GM21367 (cell line): Measurements from ENCODE around the gene RXRA.

ENCODE experiments used
- ATAC-seq: cut with Tn5 transposase; IDR thresholded peaks from one replicate; pipeline ENCODE4 v1.9.1; 2021; ENCODE audit not compliant: unreplicated experiment

RXRA gene

DNA sequence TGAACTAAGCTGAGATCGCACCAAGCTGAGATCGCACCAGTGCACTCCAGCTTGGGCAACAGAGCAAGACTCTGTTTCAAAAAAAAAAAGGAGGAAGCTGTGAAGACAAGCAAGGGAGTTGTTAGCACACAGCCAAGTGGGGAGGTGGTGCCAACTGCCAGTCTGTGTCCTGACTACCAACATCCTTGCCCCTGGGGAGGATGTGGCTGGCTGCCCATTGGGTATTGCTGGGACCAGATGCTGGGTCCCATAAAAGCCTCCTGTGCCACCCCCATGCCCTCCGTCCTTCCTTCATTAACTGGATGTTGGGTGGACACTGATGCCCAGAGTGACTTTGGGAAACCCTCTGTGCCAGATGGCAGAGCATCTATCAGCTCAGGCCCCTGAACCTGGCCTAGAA is 158.2 kb downstream of the RXRA start:
- no peak for ATAC-seq

- ATAC-seq: no peak
Measured at GRCh38 chr9:134485653-134486052, 159.4 kb downstream of the RXRA start.

DNA sequence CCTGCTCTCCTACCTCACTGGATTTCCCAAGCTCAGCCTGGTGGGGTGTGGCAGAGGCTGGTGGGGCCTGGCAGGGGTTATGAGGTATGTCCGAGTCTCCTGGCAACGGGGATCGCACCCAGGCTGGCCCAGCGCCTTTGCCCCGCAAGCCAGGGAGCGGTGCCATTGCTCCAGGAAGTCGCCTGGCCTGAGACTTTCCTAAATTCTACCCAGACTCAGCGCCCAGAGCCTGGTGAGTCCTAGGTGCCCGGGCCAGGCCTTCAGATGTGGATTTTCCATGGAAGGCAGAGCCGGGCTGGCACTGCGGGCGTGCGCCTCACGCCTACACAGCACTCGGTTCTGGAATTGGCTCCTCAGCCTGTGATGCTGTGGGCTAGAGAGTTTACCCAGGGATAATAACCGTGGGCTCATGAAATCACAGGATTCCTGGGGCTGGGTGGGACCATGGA is 159.9 kb downstream of the RXRA start:
- ATAC-seq: no peak

DNA sequence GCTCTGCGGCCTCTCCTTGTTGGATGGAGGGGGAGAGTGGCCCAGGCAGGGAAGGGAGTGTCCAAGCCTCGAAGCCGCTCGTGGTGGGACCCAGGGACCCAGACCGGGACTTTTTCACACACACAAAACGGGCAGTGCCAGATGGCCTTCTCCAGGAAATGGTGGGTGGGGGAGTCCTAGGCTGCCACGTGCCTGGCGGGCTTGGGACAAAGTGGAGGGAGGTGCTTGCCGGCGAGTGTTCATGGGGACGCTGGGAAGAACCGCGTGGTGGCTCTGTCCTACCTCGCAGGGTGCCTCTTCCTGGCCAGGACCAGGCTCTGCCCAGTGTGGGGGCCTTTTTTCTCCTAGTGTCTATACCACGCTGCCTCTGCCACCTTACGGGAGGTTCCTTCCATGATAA is 160.3 kb downstream of the RXRA start:
- ATAC-seq: no peak
